ENCODE data around the gene FGF14. TPM values are rescaled to one million over a fixed set of nuclear protein-coding genes. Genes with fewer than 3 reads are reported as not detected.

Gene FGF14
- total and polyA plus RNA-seq, 4 experiments from 2014 or later: 0.33 to 0.55 (median 0.35) TPM; not detected in 1

DNA sequence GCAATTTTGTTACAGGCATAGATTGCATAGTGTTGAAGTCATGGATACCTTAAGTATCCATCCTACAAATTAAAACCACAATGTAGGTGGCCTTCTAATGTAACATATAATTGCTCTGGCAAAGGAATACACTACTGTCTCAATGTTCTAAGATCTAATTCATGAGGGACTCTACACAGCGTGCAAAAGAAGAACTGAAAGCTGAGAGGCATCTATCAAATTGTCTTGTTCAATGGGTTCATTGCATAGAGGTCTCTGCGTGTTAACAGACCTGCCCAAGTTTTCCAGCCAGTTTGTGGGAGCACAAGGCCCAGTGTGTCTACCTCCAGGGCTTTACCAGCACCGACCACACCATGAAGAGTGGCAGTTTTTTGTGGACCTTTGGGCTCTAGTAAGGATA is 498.0 kb downstream of the FGF14 start:
- Mint-ChIP-seq H3K4me3 (no peak overlapping the region), H3K4me1 (no peaks in the 10 kb centered on the region), H3K27me3 (peaks cover 0 to 1% of the 10 kb centered on the region in 2 donors), H3K9me3 (peaks cover 0 to 9% (median under 1%) of the 10 kb centered on the region in 8 donors), H3K27ac (no peak overlapping the region), H3K36me3 (no peaks in the 10 kb centered on the region)
- Histone ChIP-seq H3K27me3 (ENCODE audit: insufficient read depth, low read length) (no peaks in the 10 kb centered on the region), H3K4me1 (ENCODE audit: insufficient read depth, low read length) (no peaks in the 10 kb centered on the region), H3K4me3 (ENCODE audit: low read length in 2 of 2) (no peak overlapping the region), H3K27ac (ENCODE audit: low read depth, low read length) (no peak overlapping the region), H3K36me3 (ENCODE audit: insufficient read depth, low read length) (no peaks in the 10 kb centered on the region), H3K9me3 (ENCODE audit: control insufficient read depth in 1 of 2, low read length in 2 of 2) (no peaks in the 10 kb centered on the region)
- DNase-seq: no peak
- ChIA-PET CTCF (ENCODE audit: partially characterized antibody) (no interaction called here), POLR2A (ENCODE audit: partially characterized antibody) (no interaction called here)
- intact Hi-C loops (cut with micrococcal nuclease): no loop called here

DNA sequence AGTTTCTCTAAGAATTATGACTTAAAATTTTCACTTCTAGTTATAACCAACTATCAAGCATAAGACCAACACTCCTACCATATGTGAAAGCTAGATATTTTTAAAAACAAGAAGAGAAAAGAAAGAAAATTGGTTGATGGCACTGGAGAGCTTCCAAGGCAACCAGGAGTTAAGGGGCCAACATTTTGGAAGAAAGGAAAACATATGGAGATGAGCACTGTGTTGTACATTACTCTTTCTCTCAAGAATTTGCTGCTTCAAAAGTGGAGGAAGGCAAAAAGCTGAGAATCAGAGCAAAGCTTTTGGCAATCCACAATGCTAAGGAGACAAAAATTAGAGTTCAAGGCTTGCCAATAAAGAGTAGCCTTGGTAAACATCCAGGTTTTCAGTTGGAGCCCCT is 503.2 kb downstream of the FGF14 start:
- POLR2A ChIA-PET (ENCODE audit: partially characterized antibody): no interaction called here
- no peaks in the 10 kb centered on the region for H3K9me3 Mint-ChIP-seq

DNA sequence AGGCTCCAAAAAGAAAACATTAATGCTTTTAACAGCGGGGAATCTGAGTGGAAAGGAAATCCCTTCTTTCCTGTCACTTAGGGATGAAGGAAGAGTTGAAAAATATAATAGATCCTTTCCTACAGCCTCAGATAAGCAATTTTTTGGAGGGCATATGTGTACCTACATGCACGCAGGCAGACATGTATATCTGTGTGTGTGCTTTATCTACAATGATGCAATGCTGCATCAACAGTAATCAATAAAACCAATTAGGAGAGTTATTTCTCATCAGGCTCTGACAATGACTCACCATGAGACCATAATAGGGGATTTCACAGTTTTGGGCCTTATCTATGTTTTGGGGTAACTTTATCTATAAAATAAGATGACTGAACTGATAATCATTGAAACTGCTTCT is 505.3 kb downstream of the FGF14 start:
- no peak for DNase-seq
- H3K27ac ChIP-seq (ENCODE audit: low read depth, low read length): no peak overlapping the region
- Mint-ChIP-seq H3K4me3 (no peak overlapping the region), H3K27ac (no peak overlapping the region), H3K9me3 (no peaks in the 10 kb centered on the region), H3K4me1 (no peaks in the 10 kb centered on the region), H3K27me3 (no peaks in the 10 kb centered on the region), H3K36me3 (no peaks in the 10 kb centered on the region)
- H3K27me3 ChIP-seq (ENCODE audit: insufficient read depth, low read length): no peaks in the 10 kb centered on the region
- no peaks in the 10 kb centered on the region for H3K9me3 ChIP-seq (ENCODE audit: control insufficient read depth in 1 of 2, low read length in 2 of 2)
- no peaks in the 10 kb centered on the region for H3K36me3 ChIP-seq (ENCODE audit: insufficient read depth, low read length)
- intact Hi-C loops (cut with micrococcal nuclease): no loop called here
- ChIA-PET POLR2A (ENCODE audit: partially characterized antibody) (no interaction called here), CTCF (ENCODE audit: partially characterized antibody) (no interaction called here)
- H3K4me1 ChIP-seq (ENCODE audit: insufficient read depth, low read length): no peaks in the 10 kb centered on the region
- H3K4me3 ChIP-seq (ENCODE audit: low read length in 2 of 2): no peak overlapping the region

More for the DNA sequence above, 503.2 kb downstream of the FGF14 start:
- intact Hi-C loops (cut with micrococcal nuclease): no loop called here
- Histone ChIP-seq H3K27me3 (ENCODE audit: insufficient read depth, low read length) (no peaks in the 10 kb centered on the region), H3K4me1 (ENCODE audit: insufficient read depth, low read length) (no peaks in the 10 kb centered on the region), H3K36me3 (ENCODE audit: insufficient read depth, low read length) (no peaks in the 10 kb centered on the region), H3K27ac (ENCODE audit: low read depth, low read length) (no peak overlapping the region), H3K9me3 (ENCODE audit: control insufficient read depth in 1 of 2, low read length in 2 of 2) (no peaks in the 10 kb centered on the region), H3K4me3 (ENCODE audit: low read length in 2 of 2) (no peak overlapping the region)
- Mint-ChIP-seq H3K27me3 (peaks cover 0 to 1% of the 10 kb centered on the region in 2 donors), H3K27ac (no peak overlapping the region), H3K36me3 (no peaks in the 10 kb centered on the region), H3K4me1 (no peaks in the 10 kb centered on the region), H3K4me3 (no peak overlapping the region)
- CTCF ChIA-PET (ENCODE audit: partially characterized antibody): no interaction called here
- DNase-seq: no peak

GRCh38 chr13:101893021-101893420 is 508.8 kb downstream of the FGF14 start:
- no peaks in the 10 kb centered on the region for H3K4me1 ChIP-seq (ENCODE audit: insufficient read depth, low read length)
- no peaks in the 10 kb centered on the region for H3K36me3 Mint-ChIP-seq
- no peaks in the 10 kb centered on the region for H3K27me3 Mint-ChIP-seq
- intact Hi-C loops (cut with micrococcal nuclease): no loop called here
- no peak for DNase-seq
- H3K27me3 ChIP-seq (ENCODE audit: insufficient read depth, low read length): no peaks in the 10 kb centered on the region
- H3K9me3 ChIP-seq (ENCODE audit: control insufficient read depth in 1 of 2, low read length in 2 of 2): no peaks in the 10 kb centered on the region
- no peak overlapping the region for H3K27ac ChIP-seq (ENCODE audit: low read depth, low read length)
- no peak overlapping the region for H3K4me3 ChIP-seq (ENCODE audit: low read length in 2 of 2)
- H3K9me3 Mint-ChIP-seq: no peaks in the 10 kb centered on the region
- ChIA-PET POLR2A (ENCODE audit: partially characterized antibody) (no interaction called here), CTCF (ENCODE audit: partially characterized antibody) (no interaction called here)
- no peaks in the 10 kb centered on the region for H3K4me1 Mint-ChIP-seq
- H3K4me3 Mint-ChIP-seq: no peak overlapping the region
- no peak overlapping the region for H3K27ac Mint-ChIP-seq
- no peaks in the 10 kb centered on the region for H3K36me3 ChIP-seq (ENCODE audit: insufficient read depth, low read length)

GRCh38 chr13:101892296-101892695 is 509.6 kb downstream of the FGF14 start:
- no peaks in the 10 kb centered on the region for H3K36me3 Mint-ChIP-seq
- Histone ChIP-seq H3K4me1 (ENCODE audit: insufficient read depth, low read length) (no peaks in the 10 kb centered on the region), H3K27ac (ENCODE audit: low read depth, low read length) (no peak overlapping the region), H3K27me3 (ENCODE audit: insufficient read depth, low read length) (no peaks in the 10 kb centered on the region), H3K9me3 (ENCODE audit: control insufficient read depth in 1 of 2, low read length in 2 of 2) (no peaks in the 10 kb centered on the region), H3K36me3 (ENCODE audit: insufficient read depth, low read length) (no peaks in the 10 kb centered on the region), H3K4me3 (ENCODE audit: low read length in 2 of 2) (no peak overlapping the region)
- intact Hi-C loops (cut with micrococcal nuclease): no loop called here
- peaks cover 0 to 1% of the 10 kb centered on the region in 2 donors for H3K27me3 Mint-ChIP-seq
- no peak overlapping the region for H3K4me3 Mint-ChIP-seq
- H3K4me1 Mint-ChIP-seq: no peaks in the 10 kb centered on the region
- no peak for DNase-seq
- ChIA-PET POLR2A (ENCODE audit: partially characterized antibody) (no interaction called here), CTCF (ENCODE audit: partially characterized antibody) (no interaction called here)
- H3K27ac Mint-ChIP-seq: no peak overlapping the region
- H3K9me3 Mint-ChIP-seq: no peaks in the 10 kb centered on the region

DNA sequence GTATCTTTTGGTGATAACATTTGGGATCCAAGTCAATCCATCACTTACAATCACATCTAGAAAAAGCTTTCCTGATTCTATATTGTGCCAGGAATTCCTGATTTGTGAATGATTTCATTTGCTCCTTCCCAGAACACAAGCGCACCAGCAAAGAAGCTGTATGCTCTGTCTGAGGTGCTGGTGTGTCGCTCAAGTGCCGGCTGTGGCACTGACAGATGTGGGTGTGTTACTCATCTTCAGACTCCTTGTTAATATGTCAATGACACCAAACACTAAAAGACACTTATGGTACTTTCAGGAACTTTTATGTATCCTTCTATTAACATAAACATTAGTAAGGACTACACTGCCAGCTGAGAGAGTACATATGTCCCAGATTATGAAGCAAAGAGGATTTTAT is 520.3 kb downstream of the FGF14 start:
- CTCF ChIA-PET (ENCODE audit: partially characterized antibody): no interaction called here
- Mint-ChIP-seq H3K4me3 (no peak overlapping the region), H3K27me3 (peaks cover 0 to 2% of the 10 kb centered on the region in 2 donors), H3K27ac (no peak overlapping the region), H3K9me3 (peaks cover 0 to 3% (median 0%) of the 10 kb centered on the region in 8 donors), H3K36me3 (no peaks in the 10 kb centered on the region), H3K4me1 (no peaks in the 10 kb centered on the region)
- no peak for DNase-seq
- no peaks in the 10 kb centered on the region for H3K4me1 ChIP-seq (ENCODE audit: insufficient read depth, low read length)
- no peak overlapping the region for H3K27ac ChIP-seq (ENCODE audit: low read depth, low read length)
- H3K9me3 ChIP-seq (ENCODE audit: control insufficient read depth in 1 of 2, low read length in 2 of 2): no peaks in the 10 kb centered on the region
- no peak overlapping the region for H3K4me3 ChIP-seq (ENCODE audit: low read length in 2 of 2)
- H3K27me3 ChIP-seq (ENCODE audit: insufficient read depth, low read length): no peaks in the 10 kb centered on the region
- intact Hi-C loops (cut with micrococcal nuclease): no loop called here
- POLR2A ChIA-PET (ENCODE audit: partially characterized antibody): no interaction called here
- H3K36me3 ChIP-seq (ENCODE audit: insufficient read depth, low read length): no peaks in the 10 kb centered on the region

DNA sequence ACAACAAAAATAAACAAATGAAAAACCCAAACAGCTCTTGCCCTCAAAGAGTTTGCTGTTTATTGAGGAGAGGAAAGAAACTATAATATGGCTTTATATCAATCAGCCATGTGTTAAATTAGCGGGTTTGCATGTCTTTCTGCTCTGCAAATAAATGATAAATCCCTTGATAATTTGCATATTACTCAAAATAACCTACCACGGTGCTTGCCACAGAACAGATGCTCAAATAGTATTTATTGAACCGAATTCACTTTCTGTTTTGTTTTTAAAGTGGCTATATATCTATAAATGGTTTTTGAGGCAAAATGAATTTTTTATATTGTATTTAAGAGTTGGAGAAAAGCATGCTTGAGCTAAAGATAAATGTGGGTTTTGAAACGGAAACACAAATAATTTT is 521.3 kb downstream of the FGF14 start:
- H3K36me3 Mint-ChIP-seq: no peaks in the 10 kb centered on the region
- Histone ChIP-seq H3K27ac (ENCODE audit: low read depth, low read length) (no peak overlapping the region), H3K36me3 (ENCODE audit: insufficient read depth, low read length) (no peaks in the 10 kb centered on the region), H3K4me1 (ENCODE audit: insufficient read depth, low read length) (no peaks in the 10 kb centered on the region), H3K4me3 (ENCODE audit: low read length in 2 of 2) (no peak overlapping the region), H3K27me3 (ENCODE audit: insufficient read depth, low read length) (no peaks in the 10 kb centered on the region), H3K9me3 (ENCODE audit: control insufficient read depth in 1 of 2, low read length in 2 of 2) (no peaks in the 10 kb centered on the region)
- no peak for DNase-seq
- H3K4me1 Mint-ChIP-seq: no peaks in the 10 kb centered on the region
- CTCF ChIA-PET (ENCODE audit: partially characterized antibody): no interaction called here
- POLR2A ChIA-PET (ENCODE audit: partially characterized antibody): no interaction called here
- intact Hi-C loops (cut with micrococcal nuclease): no loop called here
- no peak overlapping the region for H3K4me3 Mint-ChIP-seq
- H3K27ac Mint-ChIP-seq: no peak overlapping the region
- H3K27me3 Mint-ChIP-seq: peaks cover 0 to 2% of the 10 kb centered on the region in 2 donors
- peaks cover 0 to 3% (median 0%) of the 10 kb centered on the region in 8 donors for H3K9me3 Mint-ChIP-seq

- Histone ChIP-seq H3K27me3 (ENCODE audit: insufficient read depth, low read length) (no peaks in the 10 kb centered on the region), H3K36me3 (ENCODE audit: insufficient read depth, low read length) (no peaks in the 10 kb centered on the region), H3K4me3 (ENCODE audit: low read length in 2 of 2) (no peak overlapping the region), H3K4me1 (ENCODE audit: insufficient read depth, low read length) (no peaks in the 10 kb centered on the region), H3K27ac (ENCODE audit: low read depth, low read length) (no peak overlapping the region), H3K9me3 (ENCODE audit: control insufficient read depth in 1 of 2, low read length in 2 of 2) (no peaks in the 10 kb centered on the region)
- POLR2A ChIA-PET (ENCODE audit: partially characterized antibody): no interaction called here
- CTCF ChIA-PET (ENCODE audit: partially characterized antibody): interaction anchor here (1.6 kb wide), 1 partner anchor 11 kb away, joined by 3 read pairs; no protein-coding TSS in a partner anchor
- H3K27ac Mint-ChIP-seq: no peak overlapping the region
- peaks cover 0 to 2% of the 10 kb centered on the region in 2 donors for H3K27me3 Mint-ChIP-seq
- DNase-seq: no peak
- peaks cover 0 to 3% (median 0%) of the 10 kb centered on the region in 8 donors for H3K9me3 Mint-ChIP-seq
- intact Hi-C loops (cut with micrococcal nuclease): no loop called here
- H3K36me3 Mint-ChIP-seq: no peaks in the 10 kb centered on the region
- H3K4me1 Mint-ChIP-seq: no peaks in the 10 kb centered on the region
- H3K4me3 Mint-ChIP-seq: no peak overlapping the region
These were observed 524.9 kb downstream of the FGF14 start for GRCh38 chr13:101876951-101877350.

Measured in CD4-positive, alpha-beta memory T cell (primary cell).